Ishikawa (cell line): Measurements from ENCODE around the gene TNF.

Experiments used
- CEBPB ChIP-seq: IDR thresholded peaks from 2 replicates; pipeline ENCODE4 v1.6.1; 2012
- CREB1 ChIP-seq: IDR thresholded peaks from 2 replicates; pipeline ENCODE4 v1.6.1; 2012; ENCODE audit warnings: low read depth
- EGR1 ChIP-seq: IDR thresholded peaks from 2 replicates; pipeline ENCODE4 v1.6.1; 2012
- EP300 ChIP-seq: IDR thresholded peaks from 2 replicates; pipeline ENCODE4 v1.6.1; 2012; ENCODE audit warnings: borderline replicate concordance
- FOXM1 ChIP-seq: IDR thresholded peaks from 2 replicates; pipeline ENCODE4 v1.6.1; 2012; ENCODE audit warnings: low read depth, borderline replicate concordance
- MAX ChIP-seq: IDR thresholded peaks from 2 replicates; pipeline ENCODE4 v1.6.1; 2012
- NFIC ChIP-seq: IDR thresholded peaks from 2 replicates; pipeline ENCODE4 v1.6.1; 2012
- RAD21 ChIP-seq: IDR thresholded peaks from 2 replicates; pipeline ENCODE4 v1.6.1; 2012; ENCODE audit warnings: low read depth
- TAF1 ChIP-seq: IDR thresholded peaks from 2 replicates; pipeline ENCODE4 v1.6.1; 2012; ENCODE audit warnings: low read depth, mild to moderate bottlenecking
- TCF12 ChIP-seq: IDR thresholded peaks from 2 replicates; pipeline ENCODE4 v1.6.1; 2012; ENCODE audit warnings: low read depth
- TEAD4 ChIP-seq: IDR thresholded peaks from 2 replicates; pipeline ENCODE4 v1.6.1; 2012
- YY1 ChIP-seq: IDR thresholded peaks from 2 replicates; pipeline ENCODE4 v1.6.1; 2012; ENCODE audit warnings: low read depth
- ZBTB7A ChIP-seq: IDR thresholded peaks from 2 replicates; pipeline ENCODE4 v1.6.1; 2012; ENCODE audit warnings: low read depth
- TF ChIP-seq, protein P1 (sequence below): IDR thresholded peaks from 2 replicates; pipeline ENCODE4 v1.6.1; 2012
- TF ChIP-seq, protein P2 (sequence below): IDR thresholded peaks from 2 replicates; pipeline ENCODE4 v1.6.1; 2012; ENCODE audit warnings: low read depth, mild to moderate bottlenecking

TNF gene

DNA sequence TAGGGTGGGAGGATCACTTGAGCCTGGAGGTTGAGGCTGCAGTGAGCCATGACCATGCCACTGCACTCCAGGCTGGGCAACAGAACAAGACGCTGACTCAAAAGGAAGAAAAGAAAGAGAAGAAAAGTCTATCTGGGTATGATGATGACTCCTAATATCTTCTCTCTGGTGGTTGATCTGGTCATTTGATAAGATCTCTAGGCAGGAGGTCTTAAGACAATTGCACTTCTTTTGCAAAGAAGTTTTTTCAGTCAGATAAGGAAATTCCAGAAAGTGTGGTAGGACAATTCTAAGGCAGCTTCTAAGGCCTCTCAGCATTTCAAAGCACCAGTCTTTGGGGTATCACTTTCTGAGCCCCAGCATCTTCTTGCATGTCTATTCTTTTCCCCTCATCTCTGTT, 32.0 kb downstream of the TNF start:
- TF ChIP-seq TAF1 (no peak), NFIC (no peak), TCF12 (no peak), MAX (no peak)

- no peak for TF ChIP-seq TCF12
- TF ChIP-seq EGR1 = no peak
- no peak for TF ChIP-seq NFIC
- TF ChIP-seq ZBTB7A = no peak
- TF ChIP-seq CEBPB = no peak
- no peak for TF ChIP-seq MAX
- no peak for TF ChIP-seq TEAD4
- no peak for TF ChIP-seq YY1
- no peak for TF ChIP-seq EP300
- TF ChIP-seq, protein P1, sequence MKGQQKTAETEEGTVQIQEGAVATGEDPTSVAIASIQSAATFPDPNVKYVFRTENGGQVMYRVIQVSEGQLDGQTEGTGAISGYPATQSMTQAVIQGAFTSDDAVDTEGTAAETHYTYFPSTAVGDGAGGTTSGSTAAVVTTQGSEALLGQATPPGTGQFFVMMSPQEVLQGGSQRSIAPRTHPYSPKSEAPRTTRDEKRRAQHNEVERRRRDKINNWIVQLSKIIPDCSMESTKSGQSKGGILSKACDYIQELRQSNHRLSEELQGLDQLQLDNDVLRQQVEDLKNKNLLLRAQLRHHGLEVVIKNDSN = no peak
- TF ChIP-seq CREB1 = no peak
- TF ChIP-seq FOXM1 = no peak
- TF ChIP-seq TAF1 = no peak
- TF ChIP-seq, protein P2, sequence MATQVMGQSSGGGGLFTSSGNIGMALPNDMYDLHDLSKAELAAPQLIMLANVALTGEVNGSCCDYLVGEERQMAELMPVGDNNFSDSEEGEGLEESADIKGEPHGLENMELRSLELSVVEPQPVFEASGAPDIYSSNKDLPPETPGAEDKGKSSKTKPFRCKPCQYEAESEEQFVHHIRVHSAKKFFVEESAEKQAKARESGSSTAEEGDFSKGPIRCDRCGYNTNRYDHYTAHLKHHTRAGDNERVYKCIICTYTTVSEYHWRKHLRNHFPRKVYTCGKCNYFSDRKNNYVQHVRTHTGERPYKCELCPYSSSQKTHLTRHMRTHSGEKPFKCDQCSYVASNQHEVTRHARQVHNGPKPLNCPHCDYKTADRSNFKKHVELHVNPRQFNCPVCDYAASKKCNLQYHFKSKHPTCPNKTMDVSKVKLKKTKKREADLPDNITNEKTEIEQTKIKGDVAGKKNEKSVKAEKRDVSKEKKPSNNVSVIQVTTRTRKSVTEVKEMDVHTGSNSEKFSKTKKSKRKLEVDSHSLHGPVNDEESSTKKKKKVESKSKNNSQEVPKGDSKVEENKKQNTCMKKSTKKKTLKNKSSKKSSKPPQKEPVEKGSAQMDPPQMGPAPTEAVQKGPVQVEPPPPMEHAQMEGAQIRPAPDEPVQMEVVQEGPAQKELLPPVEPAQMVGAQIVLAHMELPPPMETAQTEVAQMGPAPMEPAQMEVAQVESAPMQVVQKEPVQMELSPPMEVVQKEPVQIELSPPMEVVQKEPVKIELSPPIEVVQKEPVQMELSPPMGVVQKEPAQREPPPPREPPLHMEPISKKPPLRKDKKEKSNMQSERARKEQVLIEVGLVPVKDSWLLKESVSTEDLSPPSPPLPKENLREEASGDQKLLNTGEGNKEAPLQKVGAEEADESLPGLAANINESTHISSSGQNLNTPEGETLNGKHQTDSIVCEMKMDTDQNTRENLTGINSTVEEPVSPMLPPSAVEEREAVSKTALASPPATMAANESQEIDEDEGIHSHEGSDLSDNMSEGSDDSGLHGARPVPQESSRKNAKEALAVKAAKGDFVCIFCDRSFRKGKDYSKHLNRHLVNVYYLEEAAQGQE = no peak
- no peak for TF ChIP-seq RAD21
These were observed 34.4 kb downstream of the TNF start for GRCh38 chr6:31609519-31610406.

DNA sequence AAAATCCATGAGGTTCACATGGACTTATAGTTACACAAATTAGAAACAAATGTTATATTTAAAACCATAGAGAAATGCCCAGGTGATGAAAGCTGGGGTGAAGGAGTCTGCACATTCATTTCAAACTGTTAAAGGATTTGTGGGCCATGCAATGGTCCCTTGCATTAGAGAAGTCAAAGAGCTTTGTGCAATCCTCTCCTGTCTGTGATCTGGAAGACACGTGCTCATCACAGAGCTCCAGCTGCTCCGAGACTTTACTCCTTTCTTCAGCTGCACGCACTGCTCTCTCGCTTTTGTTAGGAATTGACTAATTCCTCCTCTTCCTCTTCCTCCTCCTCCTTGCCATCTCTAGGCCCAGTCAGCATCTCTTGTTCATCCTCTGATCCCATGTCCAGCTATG, 35.6 kb downstream of the TNF start:
- no peak for TF ChIP-seq ZBTB7A
- no peak for TF ChIP-seq MAX
- no peak for TF ChIP-seq RAD21
- TF ChIP-seq CREB1 = no peak
- TF ChIP-seq, protein P1 = no peak
- TF ChIP-seq NFIC = no peak
- TF ChIP-seq, protein P2 = no peak
- TF ChIP-seq TCF12 = no peak
- TF ChIP-seq EP300 = no peak
- no peak for TF ChIP-seq CEBPB
- TF ChIP-seq YY1 = no peak
- TF ChIP-seq TAF1 = no peak
- TF ChIP-seq FOXM1 = no peak
- TF ChIP-seq TEAD4 = no peak
- no peak for TF ChIP-seq EGR1

DNA sequence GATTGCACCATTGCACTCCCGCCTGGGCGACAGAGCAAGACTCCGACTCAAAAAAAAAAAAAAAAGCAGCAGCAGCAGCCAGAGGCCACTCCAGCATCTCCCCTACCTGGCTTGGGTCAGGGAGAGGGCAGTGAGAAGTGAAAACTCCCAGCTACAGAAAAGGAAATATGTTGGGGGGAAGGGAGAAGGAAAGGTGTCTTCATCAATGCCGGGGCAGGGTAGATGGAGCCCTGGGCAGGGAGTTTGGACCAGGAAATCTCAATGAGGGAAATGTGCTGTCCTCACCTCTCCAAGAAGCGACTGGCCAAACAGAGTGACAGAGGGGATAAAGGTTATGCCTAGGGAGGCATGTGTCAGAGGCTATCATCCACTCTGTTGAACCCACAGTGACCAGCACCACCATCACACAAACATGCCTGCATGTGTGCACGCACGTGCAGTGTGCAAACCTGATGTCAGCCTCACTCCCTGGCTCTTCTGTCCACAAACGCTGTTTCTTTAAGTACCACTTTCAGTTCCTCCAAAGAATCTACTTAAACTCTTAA, 38.8 kb downstream of the TNF start:
- TF ChIP-seq EGR1 (no peak), NFIC (no peak), CEBPB (no peak), YY1 (no peak), FOXM1 (no peak), TCF12 (no peak), RAD21 (no peak), EP300 (no peak), TEAD4 (no peak), ZBTB7A (no peak)
- TF ChIP-seq, protein P2 = no peak
- TF ChIP-seq, protein P1 = no peak
